MCF 10A (cell line): ENCODE results near the gene YARS1. TPM values are rescaled to one million over a fixed set of nuclear protein-coding genes. Genes with fewer than 3 reads are reported as not detected.

Source experiments
- BruUV-seq: library from RNA; stranded (reverse); fragments of 400-500 nt; replicated peaks from 2 replicates; lab custom pipeline; 2021; lab: Mats Ljungman, UMichigan
- CTCF ChIA-PET: fragments of 300-600 bp; sonication (Branson Sonifier 250); formaldehyde crosslinking; extraction: SDS; loops from one replicate; lab custom pipeline; 2021; ENCODE audit warnings: antibody characterized with exemption, inconsistent platforms; lab: Yijun Ruan, JAX
- POLR2A ChIA-PET: fragments of 300-600, 350-650 bp; sonication (Branson Sonifier 250); formaldehyde crosslinking; extraction: SDS; loops from one replicate; lab custom pipeline; 2020; ENCODE audit warnings: antibody characterized with exemption, inconsistent platforms; lab: Yijun Ruan, JAX
- DNase-seq: peaks from one replicate; pipeline ENCODE4 v3.0.0-alpha.2; 2018; ENCODE audit not compliant: unreplicated experiment
- H3K27ac Mint-ChIP-seq: one replicate; pipeline ENCODE4 v1.8.0; 2022; ENCODE audit warnings: mild to moderate bottlenecking, low read depth, mixed read lengths; ENCODE audit not compliant: unreplicated experiment
- H3K27me3 Mint-ChIP-seq: one replicate; pipeline ENCODE4 v1.8.0; 2022; ENCODE audit warnings: mixed read lengths; ENCODE audit not compliant: insufficient read depth, unreplicated experiment
- H3K36me3 Mint-ChIP-seq: one replicate; pipeline ENCODE4 v1.8.0; 2022; ENCODE audit warnings: mild to moderate bottlenecking, moderate library complexity, mixed read lengths; ENCODE audit not compliant: insufficient read depth, unreplicated experiment
- H3K4me1 Mint-ChIP-seq: one replicate; pipeline ENCODE4 v1.8.0; 2022; ENCODE audit warnings: mixed read lengths; ENCODE audit not compliant: insufficient read depth, unreplicated experiment
- H3K4me3 Mint-ChIP-seq: one replicate; pipeline ENCODE4 v1.8.0; 2022; ENCODE audit warnings: mild to moderate bottlenecking, moderate library complexity, mixed read lengths; ENCODE audit not compliant: unreplicated experiment
- H3K9me3 Mint-ChIP-seq: one replicate; pipeline ENCODE4 v1.8.0; 2022; ENCODE audit warnings: mixed read lengths; ENCODE audit not compliant: unreplicated experiment
- CTCF ChIP-seq: fragments of 200-600 bp; IDR thresholded peaks from one replicate; pipeline ENCODE4 v1.8.0; 2022; ENCODE audit warnings: antibody characterized with exemption, mild to moderate bottlenecking; ENCODE audit not compliant: unreplicated experiment
- intact Hi-C: fragments of 100-400 bp; cut with micrococcal nuclease; formaldehyde crosslinking; loops from 2 replicates; pipeline ENCODE4 v1.14.1; 2022
- total RNA-seq: library from RNA; stranded (reverse); gene quantifications from 2 replicates; pipeline ENCODE4 v1.2.3, GENCODE V29; 2022

The YARS1 gene
- total RNA-seq, 1 experiment from 2014 or later = 372 TPM

GRCh38 chr1:32859915-32860314, 42.8 kb upstream of the YARS1 start:
- ChIA-PET POLR2A (interaction anchor here (0.7 to 1.2 kb wide), 3 partner anchors 94 to 228 kb away, joined by 3 to 4 read pairs (median 3); no protein-coding TSS in a partner anchor), CTCF (interaction anchor here (0.7 to 1.7 kb wide), 3 partner anchors 12 to 31 kb away, joined by 3 to 5 read pairs (median 3); no protein-coding TSS in a partner anchor)
- Mint-ChIP-seq H3K27ac (no peak overlapping the region), H3K4me1 (no peaks in the 10 kb centered on the region), H3K4me3 (no peak overlapping the region), H3K9me3 (no peaks in the 10 kb centered on the region), H3K36me3 (peaks cover 46% of the 10 kb centered on the region), H3K27me3 (no peaks in the 10 kb centered on the region)
- DNase-seq = no peak
- no peak for TF ChIP-seq CTCF
- no TSS peak for BruUV-seq
- intact Hi-C loops = no loop called here

- POLR2A ChIA-PET = interaction anchor here (1.2 kb wide), 1 partner anchor 95 kb away, joined by 3 read pairs; no protein-coding TSS in a partner anchor
- CTCF ChIA-PET = interaction anchor here (1.3 to 1.7 kb wide), 4 partner anchors 13 to 27 kb away, joined by 3 to 5 read pairs (median 4); no protein-coding TSS in a partner anchor
- intact Hi-C loops = no loop called here
- no peak for DNase-seq
- no peaks in the 10 kb centered on the region for H3K9me3 Mint-ChIP-seq
- H3K36me3 Mint-ChIP-seq = peaks cover 58% of the 10 kb centered on the region
- no peaks in the 10 kb centered on the region for H3K4me1 Mint-ChIP-seq
- BruUV-seq = no TSS peak
- H3K27me3 Mint-ChIP-seq = no peaks in the 10 kb centered on the region
- H3K27ac Mint-ChIP-seq = no peak overlapping the region
- TF ChIP-seq CTCF = no peak
- no peak overlapping the region for H3K4me3 Mint-ChIP-seq
These were observed 41.6 kb upstream of the YARS1 start for GRCh38 chr1:32858791-32859190.

- intact Hi-C loops = no loop called here
- Mint-ChIP-seq H3K9me3 (no peaks in the 10 kb centered on the region), H3K36me3 (peaks cover 59% of the 10 kb centered on the region), H3K4me1 (no peaks in the 10 kb centered on the region), H3K27ac (no peak overlapping the region), H3K4me3 (no peak overlapping the region), H3K27me3 (no peaks in the 10 kb centered on the region)
- no peak for DNase-seq
- no peak for TF ChIP-seq CTCF
- BruUV-seq = no TSS peak
- POLR2A ChIA-PET = no interaction called here
- CTCF ChIA-PET = interaction anchor here (1.3 to 1.5 kb wide), 2 partner anchors 15 to 26 kb away, joined by 3 to 4 read pairs; no protein-coding TSS in a partner anchor
These were observed 41.0 kb upstream of the YARS1 start for GRCh38 chr1:32858136-32858535.

DNA sequence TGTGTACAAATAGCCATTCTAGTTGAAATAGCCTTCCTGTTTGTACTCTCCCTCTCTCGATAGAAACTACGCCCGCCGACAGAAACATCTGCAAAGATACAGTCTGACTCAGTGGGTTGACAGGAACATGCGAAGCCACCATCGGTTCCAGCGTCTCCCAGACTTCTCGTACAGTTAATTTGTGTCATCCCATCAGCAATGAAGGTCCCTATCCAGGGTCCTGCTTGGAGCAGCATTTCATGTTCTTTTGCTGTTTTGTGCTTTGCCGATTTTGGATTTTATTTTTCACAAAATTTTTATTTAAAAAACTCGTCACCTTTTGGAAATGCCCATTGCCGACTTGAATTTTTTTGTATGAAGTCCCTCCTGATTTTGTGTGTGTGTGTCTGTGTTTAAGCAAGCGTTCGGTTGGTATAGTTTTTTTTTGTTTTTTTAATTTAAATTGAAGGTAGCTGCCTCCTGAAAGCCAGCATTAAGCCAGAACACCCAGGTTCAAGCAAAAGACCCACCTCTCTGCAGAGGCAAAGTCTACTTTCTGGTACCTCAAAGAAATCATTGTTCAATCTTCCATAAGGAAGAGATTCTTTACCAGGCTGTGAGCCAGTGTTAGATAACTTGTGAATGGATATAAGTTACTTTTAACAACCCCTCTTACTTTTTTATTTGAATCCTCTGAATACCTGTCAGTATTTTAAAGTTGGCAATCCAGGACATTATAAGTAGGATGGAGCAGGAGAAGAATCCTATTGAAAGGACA, 38.9 kb upstream of the YARS1 start:
- H3K36me3 Mint-ChIP-seq = peaks cover 54% of the 10 kb centered on the region
- no peak for DNase-seq
- BruUV-seq = no TSS peak
- ChIA-PET POLR2A (interaction anchor here (0.6 kb wide), 1 partner anchor 150 kb away, joined by 3 read pairs; no protein-coding TSS in a partner anchor), CTCF (no interaction called here)
- no peaks in the 10 kb centered on the region for H3K4me1 Mint-ChIP-seq
- no peak overlapping the region for H3K4me3 Mint-ChIP-seq
- no peaks in the 10 kb centered on the region for H3K9me3 Mint-ChIP-seq
- no peak for TF ChIP-seq CTCF
- H3K27ac Mint-ChIP-seq = no peak overlapping the region
- intact Hi-C loops = no loop called here
- no peaks in the 10 kb centered on the region for H3K27me3 Mint-ChIP-seq
